ENCODE measurements around the gene NPAS3. TPM values are rescaled to one million over a fixed set of nuclear protein-coding genes. Genes with fewer than 3 reads are reported as not detected.

NPAS3 gene
- total RNA-seq, 2 experiments from 2014 or later: not detected

DNA sequence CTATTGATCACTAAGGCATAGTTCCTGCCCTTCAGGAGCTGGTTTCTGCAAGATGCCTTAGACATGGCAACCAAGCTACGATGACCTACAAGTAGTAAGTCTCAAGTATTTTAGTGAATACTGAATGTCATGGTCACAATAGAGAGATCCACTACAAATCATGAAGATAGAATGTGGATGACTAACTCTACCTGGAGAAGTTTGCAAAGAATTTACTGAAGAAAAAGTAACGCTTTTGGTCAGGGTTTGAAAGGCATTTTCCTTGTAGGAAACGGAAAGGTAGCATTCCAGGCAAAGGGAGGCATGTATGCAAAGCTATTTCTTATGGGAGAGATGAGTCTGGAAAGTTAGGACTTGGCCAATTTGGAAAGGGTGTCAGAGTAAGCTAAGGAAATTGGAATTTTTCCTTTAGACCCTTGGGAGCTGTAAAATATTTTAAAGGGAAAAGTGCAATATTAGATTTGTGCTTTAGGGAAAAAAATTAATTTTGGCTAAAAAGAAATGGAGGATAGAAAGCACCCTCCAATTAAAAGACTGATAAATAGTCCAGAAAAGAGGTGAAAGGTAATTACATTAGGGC is 634.7 kb downstream of the NPAS3 start:
- Mint-ChIP-seq H3K27me3 (no peaks in the 10 kb centered on the region), H3K9me3 (peaks cover 2% of the 10 kb centered on the region), H3K36me3 (ENCODE audit: low read depth) (no peaks in the 10 kb centered on the region), H3K4me3 (no peak overlapping the region), H3K4me1 (ENCODE audit: low read depth) (no peaks in the 10 kb centered on the region), H3K27ac (no peak overlapping the region)
- DNase-seq: no peak
- no peak for ATAC-seq
- ChIA-PET POLR2A (no interaction called here), CTCF (no interaction called here)
- intact Hi-C loops (cut with micrococcal nuclease): no loop called here
- TF ChIP-seq, protein P1, sequence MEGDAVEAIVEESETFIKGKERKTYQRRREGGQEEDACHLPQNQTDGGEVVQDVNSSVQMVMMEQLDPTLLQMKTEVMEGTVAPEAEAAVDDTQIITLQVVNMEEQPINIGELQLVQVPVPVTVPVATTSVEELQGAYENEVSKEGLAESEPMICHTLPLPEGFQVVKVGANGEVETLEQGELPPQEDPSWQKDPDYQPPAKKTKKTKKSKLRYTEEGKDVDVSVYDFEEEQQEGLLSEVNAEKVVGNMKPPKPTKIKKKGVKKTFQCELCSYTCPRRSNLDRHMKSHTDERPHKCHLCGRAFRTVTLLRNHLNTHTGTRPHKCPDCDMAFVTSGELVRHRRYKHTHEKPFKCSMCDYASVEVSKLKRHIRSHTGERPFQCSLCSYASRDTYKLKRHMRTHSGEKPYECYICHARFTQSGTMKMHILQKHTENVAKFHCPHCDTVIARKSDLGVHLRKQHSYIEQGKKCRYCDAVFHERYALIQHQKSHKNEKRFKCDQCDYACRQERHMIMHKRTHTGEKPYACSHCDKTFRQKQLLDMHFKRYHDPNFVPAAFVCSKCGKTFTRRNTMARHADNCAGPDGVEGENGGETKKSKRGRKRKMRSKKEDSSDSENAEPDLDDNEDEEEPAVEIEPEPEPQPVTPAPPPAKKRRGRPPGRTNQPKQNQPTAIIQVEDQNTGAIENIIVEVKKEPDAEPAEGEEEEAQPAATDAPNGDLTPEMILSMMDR (IDR thresholded peaks at IDR 0.05): no peak

DNA sequence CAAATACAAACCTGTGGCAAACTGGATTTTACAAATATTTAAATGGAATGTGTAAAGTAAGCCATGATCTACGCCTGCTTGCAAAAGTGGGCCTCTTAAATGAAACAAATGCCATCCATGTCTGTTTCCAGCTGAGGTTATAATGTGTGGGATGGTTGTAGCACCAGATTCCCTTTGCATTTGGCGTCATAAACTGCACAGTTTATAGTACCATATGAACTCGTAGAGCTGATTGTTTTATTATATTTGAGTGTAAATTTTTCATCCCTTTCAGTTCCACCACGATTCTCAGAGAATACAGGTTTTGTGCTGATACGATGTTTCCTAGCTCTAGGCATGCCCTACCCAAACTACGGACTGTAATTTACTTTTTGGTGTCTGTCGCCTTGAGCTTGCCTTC is 637.3 kb downstream of the NPAS3 start:
- Mint-ChIP-seq H3K36me3 (ENCODE audit: low read depth) (no peaks in the 10 kb centered on the region), H3K27ac (no peak overlapping the region), H3K4me3 (no peak overlapping the region), H3K27me3 (no peaks in the 10 kb centered on the region), H3K9me3 (peaks cover 2% of the 10 kb centered on the region), H3K4me1 (ENCODE audit: low read depth) (no peaks in the 10 kb centered on the region)
- ChIA-PET POLR2A (no interaction called here), CTCF (interaction anchor here (1.7 kb wide), 1 partner anchor 11 kb away, joined by 3 read pairs; no protein-coding TSS in a partner anchor)
- intact Hi-C loops (cut with micrococcal nuclease): no loop called here
- ATAC-seq (no peak), DNase-seq (no peak)
- TF ChIP-seq, protein P1 (IDR thresholded peaks at IDR 0.05): no peak

- Mint-ChIP-seq H3K4me1 (ENCODE audit: low read depth) (no peaks in the 10 kb centered on the region), H3K27me3 (no peaks in the 10 kb centered on the region), H3K9me3 (peaks cover 2% of the 10 kb centered on the region), H3K36me3 (ENCODE audit: low read depth) (no peaks in the 10 kb centered on the region), H3K27ac (no peak overlapping the region), H3K4me3 (no peak overlapping the region)
- ATAC-seq (no peak), DNase-seq (no peak)
- CTCF ChIA-PET: no interaction called here
- TF ChIP-seq, protein P1 (IDR thresholded peaks at IDR 0.05): no peak
- intact Hi-C loops (cut with micrococcal nuclease): no loop called here
- POLR2A ChIA-PET: no interaction called here
Measured at GRCh38 chr14:33578461-33579216, 640.0 kb downstream of the NPAS3 start.

DNA sequence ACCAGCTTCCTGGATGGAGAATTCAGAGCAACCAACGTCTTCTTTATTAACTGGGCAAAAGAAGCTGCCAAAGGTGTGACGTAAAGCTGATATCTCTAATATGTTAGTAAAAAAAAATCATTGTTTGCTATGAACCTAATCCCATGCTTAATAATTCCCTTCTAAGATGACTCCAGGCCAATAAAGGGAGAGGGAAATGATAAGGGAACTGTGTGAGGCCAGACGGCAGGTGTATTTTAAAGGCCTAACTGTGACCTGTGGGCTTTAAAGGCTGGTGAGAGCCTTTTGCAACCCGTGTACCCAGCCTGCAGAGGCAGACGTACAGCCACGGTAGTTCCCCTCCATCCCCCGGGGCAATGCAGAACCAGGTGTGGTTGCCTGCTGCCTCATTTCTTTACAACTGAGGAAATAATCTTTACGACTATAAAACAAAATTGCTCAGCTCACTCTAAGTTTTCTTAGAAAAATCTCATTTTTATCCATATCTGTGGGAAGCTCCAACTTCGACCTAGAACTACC is 641.6 kb downstream of the NPAS3 start:
- Mint-ChIP-seq H3K4me3 (no peak overlapping the region), H3K27ac (no peak overlapping the region), H3K9me3 (peaks cover 2% of the 10 kb centered on the region), H3K27me3 (no peaks in the 10 kb centered on the region), H3K36me3 (ENCODE audit: low read depth) (no peaks in the 10 kb centered on the region), H3K4me1 (ENCODE audit: low read depth) (no peaks in the 10 kb centered on the region)
- ATAC-seq: no peak
- TF ChIP-seq, protein P1 (IDR thresholded peaks at IDR 0.05): no peak
- POLR2A ChIA-PET: interaction anchor here (0.6 kb wide), 1 partner anchor 1446 kb away, joined by 3 read pairs; no protein-coding TSS in a partner anchor
- intact Hi-C loops (cut with micrococcal nuclease): no loop called here
- DNase-seq: no peak
- CTCF ChIA-PET: interaction anchor here (0.9 kb wide), 1 partner anchor 71 kb away, joined by 3 read pairs; no protein-coding TSS in a partner anchor

GRCh38 chr14:33580841-33581240 is 642.2 kb downstream of the NPAS3 start:
- TF ChIP-seq, protein P1 (IDR thresholded peaks at IDR 0.05): no peak
- Mint-ChIP-seq H3K27ac (no peak overlapping the region), H3K36me3 (ENCODE audit: low read depth) (no peaks in the 10 kb centered on the region), H3K4me3 (no peak overlapping the region), H3K4me1 (ENCODE audit: low read depth) (no peaks in the 10 kb centered on the region), H3K9me3 (peaks cover 2% of the 10 kb centered on the region), H3K27me3 (no peaks in the 10 kb centered on the region)
- DNase-seq (no peak), ATAC-seq (no peak)
- CTCF ChIA-PET: no interaction called here
- POLR2A ChIA-PET: interaction anchor here (0.6 kb wide), 1 partner anchor 1446 kb away, joined by 3 read pairs; no protein-coding TSS in a partner anchor
- intact Hi-C loops (cut with micrococcal nuclease): no loop called here

Measured in activated CD8-positive, alpha-beta T cell treated with anti-CD3 and anti-CD28 coated beads for 36 hours (primary cell).